Caco-2 (cell line): ENCODE data around the gene CSMD2. TPM values are rescaled to one million over a fixed set of nuclear protein-coding genes. Genes with fewer than 3 reads are reported as not detected.
"Not testable (repeated sequence)": the region's sequence is repeated elsewhere in the genome, so short reads cannot be mapped to it uniquely, and the experiment has no call there.

Source experiments
- BruUV-seq: library from RNA; stranded (reverse); fragments of 400-500 nt; replicated peaks from 2 replicates; lab custom pipeline; 2021; lab: Mats Ljungman, UMichigan
- CTCF ChIA-PET: fragments of 300-600 bp; sonication (Branson Sonifier 250); formaldehyde crosslinking; loops from one replicate; lab custom pipeline; 2022; ENCODE audit warnings: antibody characterized with exemption; lab: Charles Lee
- POLR2A ChIA-PET: fragments of 300-600 bp; sonication (Branson Sonifier 250); formaldehyde crosslinking; loops from one replicate; lab custom pipeline; 2022; ENCODE audit warnings: antibody characterized with exemption; lab: Charles Lee
- DNase-seq, 2 experiments: peaks; one replicate each; pipeline versions ENCODE4 v3.0.0 to v3.0.0-alpha.2; 2020 to 2022
- H3K27me3 ChIP-seq: replicated peaks from 2 replicates; pipeline ENCODE4 v1.6.0; 2011; ENCODE audit warnings: low read length; ENCODE audit not compliant: control insufficient read depth, insufficient read depth
- H3K36me3 ChIP-seq: 2 replicates; pipeline ENCODE4 v1.5.1; 2011; ENCODE audit warnings: low read length; ENCODE audit not compliant: control insufficient read depth, insufficient read depth
- H3K4me1 ChIP-seq: fragments of 250-450 bp; sonication (Bioruptor Pico); 2 replicates; pipeline ENCODE4 v1.5.1; 2020; ENCODE audit warnings: mild to moderate bottlenecking
- H3K4me3 ChIP-seq: 2 replicates; pipeline ENCODE4 v1.5.1; 2011; ENCODE audit warnings: low read depth, mild to moderate bottlenecking, control low read depth, low read length
- H3K9me3 ChIP-seq: fragments of 250-450 bp; sonication (Bioruptor Pico); 2 replicates; pipeline ENCODE4 v1.5.1; 2020; ENCODE audit warnings: mild to moderate bottlenecking, moderate library complexity
- H3K27ac Mint-ChIP-seq: one replicate; pipeline ENCODE4 v1.8.0; 2022; ENCODE audit warnings: mixed read lengths; ENCODE audit not compliant: unreplicated experiment
- H3K27me3 Mint-ChIP-seq: one replicate; pipeline ENCODE4 v1.8.0; 2022; ENCODE audit warnings: mixed read lengths; ENCODE audit not compliant: insufficient read depth, unreplicated experiment
- H3K36me3 Mint-ChIP-seq: one replicate; pipeline ENCODE4 v1.8.0; 2022; ENCODE audit warnings: mild to moderate bottlenecking, mixed read lengths; ENCODE audit not compliant: insufficient read depth, unreplicated experiment
- H3K4me1 Mint-ChIP-seq: one replicate; pipeline ENCODE4 v1.8.0; 2022; ENCODE audit warnings: low read depth, mixed read lengths; ENCODE audit not compliant: unreplicated experiment
- H3K4me3 Mint-ChIP-seq: one replicate; pipeline ENCODE4 v1.8.0; 2022; ENCODE audit warnings: mild to moderate bottlenecking, moderate library complexity, mixed read lengths; ENCODE audit not compliant: unreplicated experiment
- H3K9me3 Mint-ChIP-seq: one replicate; pipeline ENCODE4 v1.8.0; 2022; ENCODE audit warnings: mixed read lengths; ENCODE audit not compliant: unreplicated experiment
- CTCF ChIP-seq, 2 experiments: fragments of 200-600 bp in 1 of 2; IDR thresholded peaks; 1 replicate in 1 of 2; 2 replicates in 1 of 2; pipeline versions ENCODE4 v1.5.1 to v1.8.0; 2011 to 2022; ENCODE audit warnings: antibody characterized with exemption in 1 of 2, control low read depth in 1 of 2, inconsistent platforms in 1 of 2, low read depth in 1 of 2, low read length in 1 of 2, mild to moderate bottlenecking in 1 of 2, moderate library complexity in 1 of 2; ENCODE audit not compliant: insufficient read depth in 1 of 2, severe bottlenecking in 1 of 2, unreplicated experiment in 1 of 2
- intact Hi-C: fragments of 100-400 bp; cut with micrococcal nuclease; formaldehyde crosslinking; loops from one replicate; pipeline ENCODE4 v1.10.0; 2022; ENCODE audit not compliant: unreplicated experiment
- total RNA-seq: library from RNA; stranded (reverse); gene quantifications from 2 replicates; pipeline ENCODE4 v1.2.3, GENCODE V29; 2022

Gene CSMD2
- total RNA-seq, 1 experiment from 2014 or later, result not detected

GRCh38 chr1:34100332-34100731 is 64.7 kb downstream of the CSMD2 start:
- Histone ChIP-seq H3K27me3 (no peaks in the 10 kb centered on the region), H3K9me3 (no peaks in the 10 kb centered on the region), H3K36me3 (no peaks in the 10 kb centered on the region), H3K4me3 (no peak overlapping the region), H3K4me1 (no peaks in the 10 kb centered on the region)
- DNase-seq, result no peak
- no peaks in the 10 kb centered on the region for H3K9me3 Mint-ChIP-seq
- ChIA-PET POLR2A (no interaction called here), CTCF (no interaction called here)
- H3K4me3 Mint-ChIP-seq, result no peak overlapping the region
- H3K27me3 Mint-ChIP-seq, result peaks cover 15% of the 10 kb centered on the region
- H3K4me1 Mint-ChIP-seq, result no peaks in the 10 kb centered on the region
- intact Hi-C loops, result no loop called here
- TF ChIP-seq CTCF (IDR thresholded peaks at IDR 0.05; ENCODE audit: insufficient read depth in 1 of 2, low read depth in 1 of 2, low read length in 1 of 2, severe bottlenecking in 1 of 2, unreplicated experiment in 1 of 2), result no peak
- no peak overlapping the region for H3K27ac Mint-ChIP-seq
- BruUV-seq, result no TSS peak
- no peaks in the 10 kb centered on the region for H3K36me3 Mint-ChIP-seq

- Mint-ChIP-seq H3K4me3 (peak overlapping the region; percentile 69), H3K27me3 (peaks cover 11% of the 10 kb centered on the region)
- POLR2A ChIA-PET, H3K9me3 Mint-ChIP-seq, H3K36me3 ChIP-seq, H3K27ac Mint-ChIP-seq, DNase-seq, H3K4me1 Mint-ChIP-seq, H3K27me3 ChIP-seq, H3K9me3 ChIP-seq, H3K4me1 ChIP-seq, BruUV-seq, intact Hi-C loops, H3K36me3 Mint-ChIP-seq: not testable (repeated sequence)
- H3K4me3 ChIP-seq, result peak overlapping the region; percentile 19; the same call in 1 of the 2 replicates
- CTCF ChIA-PET, result interaction anchor here (0.6 kb wide), 1 partner anchor 71 kb away, joined by 3 read pairs; no protein-coding TSS in a partner anchor
Measured at GRCh38 chr1:34092399-34092798, 72.6 kb downstream of the CSMD2 start.

GRCh38 chr1:34089731-34090130 is 75.3 kb downstream of the CSMD2 start:
- Histone ChIP-seq H3K4me1 (no peaks in the 10 kb centered on the region), H3K27me3 (no peaks in the 10 kb centered on the region), H3K4me3 (no peak overlapping the region), H3K9me3 (no peaks in the 10 kb centered on the region), H3K36me3 (no peaks in the 10 kb centered on the region)
- BruUV-seq, result no TSS peak
- intact Hi-C loops, result no loop called here
- peaks cover 9% of the 10 kb centered on the region for H3K9me3 Mint-ChIP-seq
- H3K27ac Mint-ChIP-seq, result no peak overlapping the region
- H3K36me3 Mint-ChIP-seq, result no peaks in the 10 kb centered on the region
- H3K27me3 Mint-ChIP-seq, result peaks cover 16% of the 10 kb centered on the region
- TF ChIP-seq CTCF (IDR thresholded peaks at IDR 0.05; ENCODE audit: insufficient read depth in 1 of 2, low read depth in 1 of 2, low read length in 1 of 2, severe bottlenecking in 1 of 2, unreplicated experiment in 1 of 2), result no peak
- no peak overlapping the region for H3K4me3 Mint-ChIP-seq
- no peaks in the 10 kb centered on the region for H3K4me1 Mint-ChIP-seq
- DNase-seq, result no peak
- ChIA-PET CTCF (no interaction called here), POLR2A (no interaction called here)

- Histone ChIP-seq H3K27me3 (no peaks in the 10 kb centered on the region), H3K9me3 (no peaks in the 10 kb centered on the region), H3K4me1 (no peaks in the 10 kb centered on the region), H3K4me3 (no peak overlapping the region), H3K36me3 (no peaks in the 10 kb centered on the region)
- no peak for DNase-seq
- no peaks in the 10 kb centered on the region for H3K4me1 Mint-ChIP-seq
- peaks cover 9% of the 10 kb centered on the region for H3K9me3 Mint-ChIP-seq
- ChIA-PET POLR2A (no interaction called here), CTCF (no interaction called here)
- H3K27me3 Mint-ChIP-seq, result peaks cover 16% of the 10 kb centered on the region
- BruUV-seq, result no TSS peak
- no peaks in the 10 kb centered on the region for H3K36me3 Mint-ChIP-seq
- no peak overlapping the region for H3K4me3 Mint-ChIP-seq
- H3K27ac Mint-ChIP-seq, result no peak overlapping the region
- TF ChIP-seq CTCF (IDR thresholded peaks at IDR 0.05; ENCODE audit: insufficient read depth in 1 of 2, low read depth in 1 of 2, low read length in 1 of 2, severe bottlenecking in 1 of 2, unreplicated experiment in 1 of 2), result no peak
- intact Hi-C loops, result no loop called here
Measured at GRCh38 chr1:34087986-34088385, 77.0 kb downstream of the CSMD2 start.
